HEK293 (cell line): ENCODE measurements around the gene CACNA1B.

Source experiments
- MYNN ChIP-seq: fragments of 450-650 bp; formaldehyde crosslinking; IDR thresholded peaks from 2 replicates; pipeline ENCODE4 v1.5.1; 2016; ENCODE audit warnings: missing biosample characterization, missing genetic modification characterization, borderline replicate concordance
- YY1 ChIP-seq: fragments of 450-650 bp; formaldehyde crosslinking; IDR thresholded peaks from 2 replicates; pipeline ENCODE4 v1.5.1; 2018; ENCODE audit warnings: missing biosample characterization, missing genetic modification characterization
- ZNF580 ChIP-seq: fragments of 450-650 bp; formaldehyde crosslinking; IDR thresholded peaks from 2 replicates; pipeline ENCODE4 v1.5.1; 2016; ENCODE audit warnings: missing biosample characterization, missing genetic modification characterization
- TF ChIP-seq, protein P1 (sequence below): fragments of 450-650 bp; formaldehyde crosslinking; IDR thresholded peaks from 2 replicates; pipeline ENCODE4 v1.5.1; 2016; ENCODE audit warnings: missing biosample characterization, missing genetic modification characterization
- TF ChIP-seq, protein P2 (sequence below): fragments of 450-650 bp; formaldehyde crosslinking; IDR thresholded peaks from 2 replicates; pipeline ENCODE4 v1.5.1; 2016; ENCODE audit warnings: missing biosample characterization, missing genetic modification characterization, low read depth
- TF ChIP-seq, protein P3 (sequence below): sonication (generic); formaldehyde crosslinking; IDR thresholded peaks from 2 replicates; pipeline ENCODE4 v1.8.1; 2022; ENCODE audit warnings: mild to moderate bottlenecking, moderate library complexity, missing genetic modification reagents

- TF ChIP-seq YY1 (tag by site-specific recombination) (no peak), MYNN (no peak), ZNF580 (tag by site-specific recombination) (no peak)
- TF ChIP-seq, protein P1, sequence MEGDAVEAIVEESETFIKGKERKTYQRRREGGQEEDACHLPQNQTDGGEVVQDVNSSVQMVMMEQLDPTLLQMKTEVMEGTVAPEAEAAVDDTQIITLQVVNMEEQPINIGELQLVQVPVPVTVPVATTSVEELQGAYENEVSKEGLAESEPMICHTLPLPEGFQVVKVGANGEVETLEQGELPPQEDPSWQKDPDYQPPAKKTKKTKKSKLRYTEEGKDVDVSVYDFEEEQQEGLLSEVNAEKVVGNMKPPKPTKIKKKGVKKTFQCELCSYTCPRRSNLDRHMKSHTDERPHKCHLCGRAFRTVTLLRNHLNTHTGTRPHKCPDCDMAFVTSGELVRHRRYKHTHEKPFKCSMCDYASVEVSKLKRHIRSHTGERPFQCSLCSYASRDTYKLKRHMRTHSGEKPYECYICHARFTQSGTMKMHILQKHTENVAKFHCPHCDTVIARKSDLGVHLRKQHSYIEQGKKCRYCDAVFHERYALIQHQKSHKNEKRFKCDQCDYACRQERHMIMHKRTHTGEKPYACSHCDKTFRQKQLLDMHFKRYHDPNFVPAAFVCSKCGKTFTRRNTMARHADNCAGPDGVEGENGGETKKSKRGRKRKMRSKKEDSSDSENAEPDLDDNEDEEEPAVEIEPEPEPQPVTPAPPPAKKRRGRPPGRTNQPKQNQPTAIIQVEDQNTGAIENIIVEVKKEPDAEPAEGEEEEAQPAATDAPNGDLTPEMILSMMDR, result no peak
- TF ChIP-seq, protein P2, sequence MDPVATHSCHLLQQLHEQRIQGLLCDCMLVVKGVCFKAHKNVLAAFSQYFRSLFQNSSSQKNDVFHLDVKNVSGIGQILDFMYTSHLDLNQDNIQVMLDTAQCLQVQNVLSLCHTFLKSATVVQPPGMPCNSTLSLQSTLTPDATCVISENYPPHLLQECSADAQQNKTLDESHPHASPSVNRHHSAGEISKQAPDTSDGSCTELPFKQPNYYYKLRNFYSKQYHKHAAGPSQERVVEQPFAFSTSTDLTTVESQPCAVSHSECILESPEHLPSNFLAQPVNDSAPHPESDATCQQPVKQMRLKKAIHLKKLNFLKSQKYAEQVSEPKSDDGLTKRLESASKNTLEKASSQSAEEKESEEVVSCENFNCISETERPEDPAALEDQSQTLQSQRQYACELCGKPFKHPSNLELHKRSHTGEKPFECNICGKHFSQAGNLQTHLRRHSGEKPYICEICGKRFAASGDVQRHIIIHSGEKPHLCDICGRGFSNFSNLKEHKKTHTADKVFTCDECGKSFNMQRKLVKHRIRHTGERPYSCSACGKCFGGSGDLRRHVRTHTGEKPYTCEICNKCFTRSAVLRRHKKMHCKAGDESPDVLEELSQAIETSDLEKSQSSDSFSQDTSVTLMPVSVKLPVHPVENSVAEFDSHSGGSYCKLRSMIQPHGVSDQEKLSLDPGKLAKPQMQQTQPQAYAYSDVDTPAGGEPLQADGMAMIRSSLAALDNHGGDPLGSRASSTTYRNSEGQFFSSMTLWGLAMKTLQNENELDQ (tag by site-specific recombination), result no peak
- TF ChIP-seq, protein P3, sequence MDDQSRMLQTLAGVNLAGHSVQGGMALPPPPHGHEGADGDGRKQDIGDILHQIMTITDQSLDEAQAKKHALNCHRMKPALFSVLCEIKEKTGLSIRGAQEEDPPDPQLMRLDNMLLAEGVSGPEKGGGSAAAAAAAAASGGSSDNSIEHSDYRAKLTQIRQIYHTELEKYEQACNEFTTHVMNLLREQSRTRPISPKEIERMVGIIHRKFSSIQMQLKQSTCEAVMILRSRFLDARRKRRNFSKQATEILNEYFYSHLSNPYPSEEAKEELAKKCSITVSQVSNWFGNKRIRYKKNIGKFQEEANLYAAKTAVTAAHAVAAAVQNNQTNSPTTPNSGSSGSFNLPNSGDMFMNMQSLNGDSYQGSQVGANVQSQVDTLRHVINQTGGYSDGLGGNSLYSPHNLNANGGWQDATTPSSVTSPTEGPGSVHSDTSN, result no peak
Measured at GRCh38 chr9:138059196-138059595, 181.6 kb downstream of the CACNA1B start.
